Raji (cell line): ENCODE data around the gene MRS2.

Experiments
- POLR2A ChIP-seq: IDR thresholded peaks from 2 replicates; pipeline ENCODE4 v1.6.1; 2011; ENCODE audit warnings: low read depth, low read length, control low read depth; ENCODE audit not compliant: insufficient read depth

MRS2 gene

DNA sequence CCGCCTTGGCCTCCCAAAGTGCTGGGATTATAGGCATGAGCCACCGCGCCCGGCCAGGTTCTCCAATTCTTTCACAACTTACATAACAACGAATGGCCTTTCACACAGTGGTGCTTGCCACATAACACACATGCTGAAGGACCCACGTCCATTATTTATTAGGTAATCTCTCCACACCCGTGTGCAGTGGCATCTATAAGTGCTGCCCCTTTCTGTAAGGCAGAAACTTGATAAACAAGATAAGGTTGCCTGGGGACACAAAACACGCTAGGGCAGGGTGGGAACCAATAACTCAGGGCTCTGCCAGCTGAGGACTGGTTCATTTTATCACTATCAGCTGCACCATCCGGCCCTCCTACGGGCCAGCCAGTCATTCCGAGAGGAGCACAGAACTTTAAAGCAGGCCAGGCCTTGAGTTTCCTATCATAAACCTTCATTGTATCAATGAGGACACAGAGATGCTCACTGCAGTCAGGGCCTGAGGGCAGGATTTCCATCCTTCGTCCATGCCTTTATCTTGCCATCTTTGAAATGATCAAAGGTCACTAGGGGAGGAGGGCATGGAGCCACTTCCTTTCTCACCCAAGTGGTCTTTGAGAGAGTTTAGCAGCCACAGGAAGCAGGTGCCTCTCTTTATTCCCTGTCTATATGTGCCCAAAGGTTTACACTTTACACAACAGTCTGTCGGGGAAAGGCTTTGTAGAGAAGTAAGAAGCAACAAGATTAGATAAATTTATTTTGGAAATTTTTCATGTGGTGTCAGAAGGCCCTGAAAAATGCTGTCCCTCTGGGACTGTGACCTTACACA, 49.0 kb downstream of the MRS2 start:
- no peak for TF ChIP-seq POLR2A

DNA sequence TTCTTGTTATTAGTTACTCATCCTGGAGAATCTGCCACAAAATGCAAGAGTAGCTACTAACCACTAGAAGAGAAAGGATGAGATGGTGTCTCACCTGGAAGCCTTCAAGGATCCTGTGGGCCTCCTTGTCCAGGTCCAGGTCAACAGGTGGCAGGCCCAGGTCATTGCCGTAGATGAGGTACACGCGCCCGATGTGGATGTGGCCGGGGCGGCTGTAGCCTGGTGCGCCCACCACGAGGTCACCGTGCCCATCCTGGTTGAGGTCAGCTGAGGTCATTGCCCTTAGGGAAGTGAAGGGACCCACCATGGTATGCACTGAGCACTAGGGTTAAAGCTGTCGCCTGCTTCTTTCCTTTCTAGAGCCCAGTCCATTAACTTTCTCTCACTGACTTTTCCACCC, 51.2 kb downstream of the MRS2 start:
- TF ChIP-seq POLR2A: no peak

DNA sequence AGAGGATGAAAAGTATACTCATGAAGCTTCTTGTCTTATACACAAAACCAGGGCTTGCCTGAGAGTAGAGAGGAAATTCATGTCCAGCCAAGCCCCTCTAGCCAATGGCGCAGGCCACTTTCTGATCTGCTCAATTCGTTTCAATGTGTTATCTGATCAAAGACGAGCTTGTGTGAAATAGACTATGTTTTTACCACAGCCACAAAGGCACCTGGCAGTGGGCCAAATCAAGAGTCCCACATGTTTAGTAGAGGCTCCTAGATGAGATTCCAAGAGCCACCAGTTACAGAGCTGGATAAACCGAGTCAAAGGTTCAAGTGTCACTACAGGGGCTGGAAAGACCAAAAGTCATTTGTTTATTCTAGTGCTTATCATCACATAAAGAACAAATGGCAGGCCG, 51.7 kb downstream of the MRS2 start:
- no peak for TF ChIP-seq POLR2A

DNA sequence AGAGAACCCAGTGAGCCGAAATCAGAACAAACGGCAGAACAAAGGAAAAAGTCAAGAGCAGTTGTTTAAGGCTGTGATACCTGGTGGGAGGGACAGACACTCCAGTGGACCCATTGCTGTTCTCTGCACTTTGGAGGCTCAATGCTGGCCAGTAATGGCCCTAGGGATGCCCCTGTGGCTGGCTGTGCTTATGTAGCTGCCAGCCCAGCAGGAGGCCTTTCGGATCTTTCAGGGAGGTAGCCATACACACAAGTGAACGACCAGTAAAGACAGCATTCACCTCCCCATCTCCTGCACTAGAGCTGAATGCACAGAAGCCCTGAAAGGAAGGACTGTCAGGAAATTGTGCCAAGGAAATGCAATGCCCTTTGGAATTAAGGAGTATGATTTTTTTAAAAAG, 52.3 kb downstream of the MRS2 start:
- TF ChIP-seq POLR2A: no peak

DNA sequence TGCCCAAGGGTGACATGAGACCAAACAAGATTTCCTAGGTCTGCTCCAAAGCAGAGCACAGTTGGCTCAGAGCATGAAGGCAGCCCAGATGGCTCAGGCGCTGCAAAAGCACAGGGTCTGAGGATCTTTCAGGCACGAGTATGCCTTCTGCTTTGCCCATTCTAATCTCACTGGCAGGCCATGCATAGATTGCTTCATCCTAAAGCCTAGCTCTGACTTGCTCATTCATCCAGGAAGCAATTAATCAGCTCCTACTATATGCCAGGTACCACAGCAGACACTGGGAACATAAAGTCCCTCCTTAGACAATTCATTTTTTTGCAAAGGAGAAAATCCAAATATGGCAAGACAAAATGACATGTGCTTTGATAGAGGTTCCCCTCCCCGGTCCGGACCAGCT, 55.4 kb downstream of the MRS2 start:
- TF ChIP-seq POLR2A: no peak

DNA sequence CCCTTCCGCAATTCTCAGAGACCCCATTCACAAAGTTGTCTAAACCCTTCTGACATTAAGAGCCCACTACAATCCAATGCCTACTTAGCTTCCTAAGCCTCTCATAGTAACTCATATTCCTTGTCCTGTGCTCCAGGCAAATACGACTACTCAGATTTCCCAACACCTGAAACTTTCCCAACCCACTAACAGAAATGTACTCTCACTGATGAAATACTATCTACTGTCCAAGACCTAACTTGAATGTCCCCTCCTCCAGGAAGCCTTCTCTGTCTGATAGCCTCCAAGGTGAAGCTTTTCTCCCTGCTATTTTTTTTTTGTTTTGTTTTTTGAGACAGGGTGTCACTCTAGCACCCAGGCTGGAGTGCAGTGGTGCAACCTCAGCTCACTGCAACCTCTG, 56.2 kb downstream of the MRS2 start:
- no peak for TF ChIP-seq POLR2A

DNA sequence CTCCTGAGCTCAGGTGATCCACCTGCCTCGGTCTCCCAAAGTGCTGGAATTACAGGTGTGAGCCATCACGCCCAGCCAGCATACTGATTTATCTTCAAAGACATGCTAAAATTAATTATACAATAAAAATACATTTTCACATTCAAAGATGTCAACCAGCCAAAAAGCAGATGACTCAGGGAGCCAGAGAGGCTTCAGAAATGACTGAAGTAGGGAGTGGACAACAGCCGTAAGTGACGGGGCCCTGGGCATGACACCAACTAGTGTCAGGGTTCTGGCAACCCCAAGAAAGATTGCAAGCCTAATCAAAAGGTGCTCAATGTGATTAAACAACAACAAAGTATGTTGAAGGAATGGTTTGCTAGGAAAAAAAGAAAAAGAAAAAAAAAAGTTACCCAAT, 58.2 kb downstream of the MRS2 start:
- TF ChIP-seq POLR2A: no peak

DNA sequence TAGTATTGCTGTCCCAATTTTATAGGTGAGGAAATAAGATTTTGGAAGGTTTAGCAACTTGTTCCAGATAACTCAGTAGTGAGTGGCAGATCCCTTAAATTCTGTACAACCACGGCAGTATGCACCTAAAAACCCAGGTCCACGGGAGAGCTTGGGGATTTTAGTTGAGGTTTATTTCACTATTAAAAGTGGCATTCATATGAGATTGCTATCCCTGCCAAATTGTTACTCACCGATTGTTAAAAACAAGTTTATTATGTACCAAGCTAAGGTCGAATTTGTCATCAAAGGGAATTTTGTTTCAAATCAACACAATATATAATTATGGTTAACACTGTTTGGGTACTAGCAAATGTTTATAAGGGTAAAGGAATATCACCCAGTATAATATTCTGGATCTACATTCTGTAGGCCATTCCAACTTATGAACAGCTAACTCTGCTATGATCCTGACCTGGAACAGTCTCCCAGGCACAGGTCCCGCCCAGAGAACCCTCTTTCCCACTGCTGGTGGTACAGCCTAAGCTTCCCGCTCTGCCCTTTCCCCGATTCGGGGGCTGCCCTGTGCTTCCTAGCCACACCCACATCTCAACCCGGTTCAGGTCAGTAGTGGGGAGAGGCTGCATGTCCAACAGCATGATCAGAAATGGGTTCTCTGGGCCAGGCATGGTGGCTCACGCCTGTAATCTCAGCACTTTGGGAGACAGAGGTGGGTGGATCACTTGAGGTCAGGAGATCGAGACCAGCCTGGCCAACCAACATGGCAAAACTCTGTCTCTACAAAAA, 61.7 kb downstream of the MRS2 start:
- TF ChIP-seq POLR2A: no peak

DNA sequence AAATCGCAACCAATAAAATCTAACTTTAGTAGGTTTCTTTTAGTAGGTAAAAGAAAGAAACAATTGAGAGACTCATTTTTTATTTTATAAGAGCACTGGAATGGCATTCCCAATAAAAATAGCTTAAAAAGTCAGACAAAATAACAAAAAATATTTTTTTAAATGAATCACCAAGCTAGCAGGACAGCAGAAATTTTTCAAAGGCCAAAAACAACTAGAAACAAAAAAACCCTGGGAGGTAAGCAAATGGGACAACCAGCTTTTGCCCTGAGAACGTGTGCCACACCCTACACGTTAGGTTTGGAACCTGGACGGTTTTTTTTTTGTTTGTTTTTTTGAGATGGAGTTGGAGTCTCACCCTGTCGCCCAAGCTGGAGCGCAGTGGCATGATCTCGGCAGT, 67.1 kb downstream of the MRS2 start:
- TF ChIP-seq POLR2A: no peak

DNA sequence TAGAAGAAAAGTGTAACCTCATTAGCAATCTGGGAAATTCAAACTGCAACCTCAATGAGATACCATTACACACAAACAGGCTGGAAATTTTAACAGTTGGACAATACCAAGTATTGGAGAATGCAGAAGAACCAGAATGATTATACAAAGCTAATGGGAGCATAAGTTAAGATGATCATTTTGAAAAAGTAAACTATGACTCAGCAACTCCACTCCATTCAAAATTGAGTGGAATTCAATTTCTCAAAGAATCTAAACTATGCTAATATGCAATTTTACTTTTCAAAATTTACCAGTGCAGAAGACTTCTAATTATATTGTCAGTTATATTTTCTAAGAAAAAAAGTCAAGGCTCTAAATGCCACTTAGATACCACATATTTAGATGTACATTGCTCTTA, 69.4 kb downstream of the MRS2 start:
- no peak for TF ChIP-seq POLR2A
